ENCODE results near the gene UNC45A. TPM values are rescaled to one million over a fixed set of nuclear protein-coding genes. Genes with fewer than 3 reads are reported as not detected.

The UNC45A gene
- total RNA-seq, 4 donors from 2014 or later: 45.6 to 78.4 (median 55.3) TPM

DNA sequence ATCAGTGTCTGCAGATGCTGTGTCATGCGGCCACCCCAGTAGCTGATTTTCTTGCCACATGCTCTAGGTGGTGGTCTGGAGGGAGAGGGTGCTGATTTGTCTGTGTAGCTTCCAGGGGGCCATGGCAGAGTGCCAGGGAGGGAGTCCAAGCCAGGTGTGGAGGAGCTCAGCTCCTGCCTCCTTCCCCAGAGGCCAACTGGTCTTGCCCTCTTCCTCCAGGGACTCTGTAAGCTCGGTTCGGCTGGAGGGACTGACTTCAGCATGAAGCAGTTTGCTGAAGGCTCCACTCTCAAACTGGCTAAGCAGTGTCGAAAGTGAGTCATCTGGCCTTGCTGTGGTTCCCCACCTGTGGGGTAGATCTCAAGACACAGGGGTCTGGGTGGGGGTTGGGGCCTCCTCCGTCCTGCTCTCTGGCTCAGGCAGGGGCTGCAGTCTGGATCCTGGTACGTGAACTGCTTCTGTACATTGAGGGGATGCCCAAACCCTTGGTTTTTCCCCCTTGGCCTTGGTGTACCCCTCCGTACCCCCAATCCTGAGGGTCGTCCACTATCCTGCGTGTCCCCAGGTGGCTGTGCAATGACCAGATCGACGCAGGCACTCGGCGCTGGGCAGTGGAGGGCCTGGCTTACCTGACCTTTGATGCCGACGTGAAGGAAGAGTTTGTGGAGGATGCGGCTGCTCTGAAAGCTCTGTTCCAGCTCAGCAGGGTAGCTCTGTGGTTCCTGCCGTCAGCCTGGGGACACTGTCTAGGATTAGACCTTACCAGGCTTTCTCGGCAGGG is 12.7 kb downstream of the UNC45A start:
- no peak overlapping the region for H3K27ac ChIP-seq
- no peaks in the 10 kb centered on the region for H3K27me3 ChIP-seq
- H3K4me3 ChIP-seq: no peak overlapping the region
- H3K9me3 ChIP-seq: no peaks in the 10 kb centered on the region
- DNase-seq: no peak
- no peaks in the 10 kb centered on the region for H3K4me1 ChIP-seq
- TF ChIP-seq CTCF (IDR thresholded peaks at IDR 0.05) (no peak), POLR2A (IDR thresholded peaks at IDR 0.05) (no peak)
- H3K36me3 ChIP-seq: peaks cover 0 to 98% (median 0%) of the 10 kb centered on the region in 3 donors

GRCh38 chr15:90948506-90948905 is 13.4 kb downstream of the UNC45A start:
- no peaks in the 10 kb centered on the region for H3K9me3 ChIP-seq
- H3K27me3 ChIP-seq: no peaks in the 10 kb centered on the region
- H3K27ac ChIP-seq: no peak overlapping the region
- H3K36me3 ChIP-seq: peaks cover 0 to 98% (median 0%) of the 10 kb centered on the region in 3 donors
- DNase-seq: no peak
- H3K4me1 ChIP-seq: no peaks in the 10 kb centered on the region
- no peak overlapping the region for H3K4me3 ChIP-seq
- TF ChIP-seq POLR2A (IDR thresholded peaks at IDR 0.05) (no peak), CTCF (IDR thresholded peaks at IDR 0.05) (no peak)

- peaks cover 0 to 88% (median 0%) of the 10 kb centered on the region in 3 donors for H3K36me3 ChIP-seq
- TF ChIP-seq POLR2A (IDR thresholded peaks at IDR 0.05) (no peak), CTCF (IDR thresholded peaks at IDR 0.05) (no peak)
- DNase-seq: no peak
- H3K27me3 ChIP-seq: no peaks in the 10 kb centered on the region
- no peaks in the 10 kb centered on the region for H3K9me3 ChIP-seq
- no peak overlapping the region for H3K4me3 ChIP-seq
- H3K4me1 ChIP-seq: peaks cover 0 to under 1% (median 0%) of the 10 kb centered on the region in 4 donors
- peak overlapping the region in 1 of 4 donors; percentile 39 for H3K27ac ChIP-seq
These were observed 15.0 kb downstream of the UNC45A start for GRCh38 chr15:90949979-90950675.

- no peak for TF ChIP-seq CTCF (IDR thresholded peaks at IDR 0.05)
- Histone ChIP-seq H3K4me3 (no peak overlapping the region), H3K9me3 (no peaks in the 10 kb centered on the region), H3K4me1 (peaks cover 0 to 6% (median 5%) of the 10 kb centered on the region in 4 donors), H3K27ac (no peak overlapping the region), H3K27me3 (no peaks in the 10 kb centered on the region), H3K36me3 (peaks cover 0 to 82% (median 0%) of the 10 kb centered on the region in 3 donors)
- no peak for DNase-seq
These were observed 15.6 kb downstream of the UNC45A start for GRCh38 chr15:90950676-90951075.

DNA sequence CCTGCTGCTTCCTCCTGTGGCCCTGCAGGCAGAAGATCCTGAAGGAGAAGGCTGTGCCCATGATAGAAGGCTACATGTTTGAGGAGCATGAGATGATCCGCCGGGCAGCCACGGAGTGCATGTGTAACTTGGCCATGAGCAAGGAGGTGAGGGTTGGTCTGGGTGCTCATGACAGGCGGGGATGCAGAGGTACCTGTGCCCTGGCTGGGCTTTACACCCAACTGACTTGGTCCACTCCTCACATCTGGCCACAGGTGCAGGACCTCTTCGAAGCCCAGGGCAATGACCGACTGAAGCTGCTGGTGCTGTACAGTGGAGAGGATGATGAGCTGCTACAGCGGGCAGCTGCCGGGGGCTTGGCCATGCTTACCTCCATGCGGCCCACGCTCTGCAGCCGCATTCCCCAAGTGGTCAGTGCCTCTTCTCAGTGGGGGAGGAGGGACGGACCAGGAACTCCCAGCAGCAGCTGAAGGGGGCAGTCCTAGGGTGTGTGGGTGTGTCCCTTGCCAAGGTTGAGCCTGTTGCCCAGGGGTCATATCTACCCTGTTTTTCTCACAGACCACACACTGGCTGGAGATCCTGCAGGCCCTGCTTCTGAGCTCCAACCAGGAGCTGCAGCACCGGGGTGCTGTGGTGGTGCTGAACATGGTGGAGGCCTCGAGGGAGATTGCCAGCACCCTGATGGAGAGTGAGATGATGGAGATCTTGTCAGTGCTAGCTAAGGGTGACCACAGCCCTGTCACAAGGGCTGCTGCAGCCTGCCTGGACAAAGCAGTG is 18.0 kb downstream of the UNC45A start:
- Histone ChIP-seq H3K27me3 (no peaks in the 10 kb centered on the region), H3K27ac (no peak overlapping the region), H3K36me3 (peaks cover 0 to 60% (median 0%) of the 10 kb centered on the region in 3 donors), H3K4me3 (no peak overlapping the region), H3K4me1 (peaks cover 0 to 23% (median 16%) of the 10 kb centered on the region in 4 donors), H3K9me3 (no peaks in the 10 kb centered on the region)
- DNase-seq: no peak
- TF ChIP-seq CTCF (IDR thresholded peaks at IDR 0.05) (no peak), POLR2A (IDR thresholded peaks at IDR 0.05) (no peak)
